ENCODE results near the gene DCAF17.

Gene DCAF17

DNA sequence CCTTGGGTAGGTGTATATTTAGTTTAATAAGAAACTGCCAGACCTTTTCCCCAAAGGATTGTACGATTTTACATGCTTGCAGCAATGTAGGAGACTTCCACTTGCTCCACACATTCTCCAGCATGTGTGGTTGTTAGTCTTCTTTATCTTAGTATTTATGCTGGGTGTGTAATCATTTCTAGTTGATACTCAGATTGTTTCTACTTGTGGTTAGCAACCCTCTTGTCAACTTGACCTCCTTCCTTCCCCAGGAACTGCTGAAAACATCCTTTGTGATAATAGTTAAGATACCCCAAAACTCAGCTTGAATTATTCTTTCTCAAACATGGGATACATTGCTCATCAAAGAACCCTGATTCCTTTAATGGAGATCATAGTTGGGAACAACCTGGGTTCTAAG is 51.1 kb downstream of the DCAF17 start:
- no peak overlapping the region for H3K4me2 ChIP-seq (ENCODE audit: low read length)
- TF ChIP-seq CTCF (IDR thresholded peaks at IDR 0.05; ENCODE audit: low read length) (no peak), EZH2 (IDR thresholded peaks at IDR 0.05; ENCODE audit: borderline replicate concordance, low read length) (no peak)
- H3K9ac ChIP-seq (ENCODE audit: low read length): no peak overlapping the region
- H3K9me2 ChIP-seq (ENCODE audit: low read depth, low read length): no peaks in the 10 kb centered on the region
- H3K27ac ChIP-seq (ENCODE audit: low read depth, low read length, poor library complexity, severe bottlenecking): no peak overlapping the region
- peaks cover 7% of the 10 kb centered on the region for H3K36me3 ChIP-seq (ENCODE audit: insufficient read depth, low read length)
- H4K20me1 ChIP-seq (ENCODE audit: insufficient read depth, low read length): no peaks in the 10 kb centered on the region
- H3K4me3 ChIP-seq (ENCODE audit: low read depth, low read length, poor library complexity, severe bottlenecking): no peak overlapping the region
- no peaks in the 10 kb centered on the region for H3K27me3 ChIP-seq (ENCODE audit: insufficient read depth, low read length)
- H3K9me3 ChIP-seq (ENCODE audit: low read length): peaks cover 6% of the 10 kb centered on the region; the same call in 1 of the 2 replicates
- H3K4me1 ChIP-seq (ENCODE audit: insufficient read depth, low read length, severe bottlenecking): no peaks in the 10 kb centered on the region
- no peak overlapping the region for H2AFZ ChIP-seq (ENCODE audit: low read length)
- H3K79me2 ChIP-seq (ENCODE audit: insufficient read depth, low read length): no peaks in the 10 kb centered on the region
- no peaks in the 10 kb centered on the region for H3F3A ChIP-seq (ENCODE audit: insufficient read depth, low read length)

DNA sequence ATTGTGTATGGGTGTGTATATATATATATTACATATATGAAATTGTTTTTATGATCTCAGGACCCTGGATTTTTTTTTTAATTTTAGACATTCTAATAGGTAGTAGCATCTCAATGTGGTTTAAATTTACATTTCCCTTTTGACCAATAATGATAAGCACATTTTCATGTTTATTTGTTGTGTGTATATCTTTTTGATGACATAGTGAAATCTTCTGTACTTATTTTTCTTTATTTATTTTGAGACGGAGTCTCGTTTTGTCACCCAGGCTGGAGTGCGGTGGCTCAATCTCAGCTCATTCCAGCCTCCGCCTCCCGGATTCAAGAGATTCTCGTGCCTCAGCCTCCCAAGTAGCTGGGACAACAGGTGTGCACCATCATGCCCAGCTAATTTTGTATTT is 53.2 kb downstream of the DCAF17 start:
- H3F3A ChIP-seq (ENCODE audit: insufficient read depth, low read length): no peaks in the 10 kb centered on the region
- H3K27me3 ChIP-seq (ENCODE audit: insufficient read depth, low read length): no peaks in the 10 kb centered on the region
- no peak overlapping the region for H3K27ac ChIP-seq (ENCODE audit: low read depth, low read length, poor library complexity, severe bottlenecking)
- H3K4me2 ChIP-seq (ENCODE audit: low read length): no peak overlapping the region
- H3K4me1 ChIP-seq (ENCODE audit: insufficient read depth, low read length, severe bottlenecking): no peaks in the 10 kb centered on the region
- H3K9me2 ChIP-seq (ENCODE audit: low read depth, low read length): no peaks in the 10 kb centered on the region
- H3K4me3 ChIP-seq (ENCODE audit: low read depth, low read length, poor library complexity, severe bottlenecking): no peak overlapping the region
- H3K9ac ChIP-seq (ENCODE audit: low read length): no peak overlapping the region
- no peaks in the 10 kb centered on the region for H3K79me2 ChIP-seq (ENCODE audit: insufficient read depth, low read length)
- H3K9me3 ChIP-seq (ENCODE audit: low read length): peaks cover 6% of the 10 kb centered on the region; the same call in 1 of the 2 replicates
- no peak for TF ChIP-seq EZH2 (IDR thresholded peaks at IDR 0.05; ENCODE audit: borderline replicate concordance, low read length)
- no peak for TF ChIP-seq CTCF (IDR thresholded peaks at IDR 0.05; ENCODE audit: low read length)
- no peak overlapping the region for H2AFZ ChIP-seq (ENCODE audit: low read length)
- H3K36me3 ChIP-seq (ENCODE audit: insufficient read depth, low read length): no peaks in the 10 kb centered on the region
- no peaks in the 10 kb centered on the region for H4K20me1 ChIP-seq (ENCODE audit: insufficient read depth, low read length)

DNA sequence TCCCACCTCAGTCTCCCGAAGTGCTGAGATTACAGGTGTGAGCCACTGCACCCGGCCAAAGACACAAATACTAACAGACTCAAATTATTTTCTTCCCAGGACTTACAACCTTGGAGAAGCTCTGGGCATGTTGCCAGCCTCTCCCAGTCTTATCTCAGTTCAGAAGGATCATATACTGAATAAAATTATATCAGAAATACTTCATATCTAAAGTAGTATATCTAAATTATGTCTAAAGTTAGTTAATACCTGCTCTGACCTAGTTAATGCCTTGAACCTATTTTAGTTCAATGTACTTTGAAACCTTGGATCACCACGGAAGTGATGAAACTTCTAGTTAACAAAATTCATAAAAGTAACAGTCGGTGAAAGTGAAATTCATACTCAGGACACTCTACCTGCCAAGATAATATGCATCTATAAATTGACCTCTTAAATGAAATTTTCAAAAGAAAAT is 53.8 kb downstream of the DCAF17 start:
- no peaks in the 10 kb centered on the region for H3K4me1 ChIP-seq (ENCODE audit: insufficient read depth, low read length, severe bottlenecking)
- no peak overlapping the region for H2AFZ ChIP-seq (ENCODE audit: low read length)
- no peaks in the 10 kb centered on the region for H3K36me3 ChIP-seq (ENCODE audit: insufficient read depth, low read length)
- H3K4me2 ChIP-seq (ENCODE audit: low read length): no peak overlapping the region
- no peak overlapping the region for H3K27ac ChIP-seq (ENCODE audit: low read depth, low read length, poor library complexity, severe bottlenecking)
- H3K4me3 ChIP-seq (ENCODE audit: low read depth, low read length, poor library complexity, severe bottlenecking): no peak overlapping the region
- H3K9ac ChIP-seq (ENCODE audit: low read length): no peak overlapping the region
- no peaks in the 10 kb centered on the region for H3K79me2 ChIP-seq (ENCODE audit: insufficient read depth, low read length)
- H3K9me2 ChIP-seq (ENCODE audit: low read depth, low read length): no peaks in the 10 kb centered on the region
- no peaks in the 10 kb centered on the region for H3K27me3 ChIP-seq (ENCODE audit: insufficient read depth, low read length)
- H3K9me3 ChIP-seq (ENCODE audit: low read length): peaks cover 6% of the 10 kb centered on the region; the same call in 1 of the 2 replicates
- no peaks in the 10 kb centered on the region for H4K20me1 ChIP-seq (ENCODE audit: insufficient read depth, low read length)
- H3F3A ChIP-seq (ENCODE audit: insufficient read depth, low read length): no peaks in the 10 kb centered on the region
- TF ChIP-seq CTCF (IDR thresholded peaks at IDR 0.05; ENCODE audit: low read length): no peak
- no peak for TF ChIP-seq EZH2 (IDR thresholded peaks at IDR 0.05; ENCODE audit: borderline replicate concordance, low read length)

All from OCI-LY1 (cell line).